ENCODE measurements around the gene RNF213. TPM values are rescaled to one million over a fixed set of nuclear protein-coding genes. Genes with fewer than 3 reads are reported as not detected.
A peak's percentile ranks its signal among the peaks of the same experiment; 100 is the strongest.
"Not testable (repeated sequence)": the region's sequence is repeated elsewhere in the genome, so short reads cannot be mapped to it uniquely, and the experiment has no call there.

The RNF213 gene
- total RNA-seq, 4 donors from 2014 or later = 57.8 to 197 (median 94.1) TPM

- TF ChIP-seq EP300 (IDR thresholded peaks at IDR 0.05) (no peak), CTCF (IDR thresholded peaks at IDR 0.05) (no peak), POLR2AphosphoS5 (IDR thresholded peaks at IDR 0.05) (no peak), POLR2A (IDR thresholded peaks at IDR 0.05) (no peak)
- peak in 1 of 2 donors; percentile 43 for DNase-seq (ENCODE audit: low spot score in 2 of 2)
- 97% methylated on average over 15 of the region's 15 CpGs for WGBS
Measured at GRCh38 chr17:80320496-80320895, 59.8 kb downstream of the RNF213 start.

GRCh38 chr17:80322864-80323263, 62.2 kb downstream of the RNF213 start:
- DNase-seq (ENCODE audit: low spot score in 2 of 2) = no peak
- Histone ChIP-seq H3K36me3 (peaks cover 95% of the 10 kb centered on the region), H3K4me1 (no peaks in the 10 kb centered on the region), H3K4me3 (no peak overlapping the region), H3K27ac (no peak overlapping the region), H3K27me3 (no peaks in the 10 kb centered on the region), H3K9me3 (no peaks in the 10 kb centered on the region)
- TF ChIP-seq POLR2AphosphoS5 (IDR thresholded peaks at IDR 0.05) (no peak), POLR2A (IDR thresholded peaks at IDR 0.05) (no peak), CTCF (IDR thresholded peaks at IDR 0.05) (no peak), EP300 (IDR thresholded peaks at IDR 0.05) (no peak)
- 96% methylated on average over 1 of the region's 1 CpG for WGBS

More at GRCh38 chr17:80320496-80320895, 59.8 kb downstream of the RNF213 start:
- Histone ChIP-seq H3K4me3 (no peak overlapping the region), H3K9me3 (no peaks in the 10 kb centered on the region), H3K27me3 (no peaks in the 10 kb centered on the region), H3K4me1 (no peaks in the 10 kb centered on the region), H3K27ac (no peak overlapping the region), H3K36me3 (peaks cover 95% of the 10 kb centered on the region)

- H3K4me1 ChIP-seq = no peaks in the 10 kb centered on the region
- peaks cover 95% of the 10 kb centered on the region for H3K36me3 ChIP-seq
- TF ChIP-seq POLR2A (IDR thresholded peaks at IDR 0.05) = no peak
- TF ChIP-seq EP300 (IDR thresholded peaks at IDR 0.05) = no peak
- WGBS = 93% methylated on average over 3 of the region's 3 CpGs
- no peaks in the 10 kb centered on the region for H3K27me3 ChIP-seq
- DNase-seq (ENCODE audit: low spot score in 2 of 2) = no peak
- H3K27ac ChIP-seq = no peak overlapping the region
- no peaks in the 10 kb centered on the region for H3K9me3 ChIP-seq
- no peak overlapping the region for H3K4me3 ChIP-seq
Measured at GRCh38 chr17:80323982-80324381, 63.3 kb downstream of the RNF213 start.

- no peak for TF ChIP-seq CTCF (IDR thresholded peaks at IDR 0.05)
- TF ChIP-seq EP300 (IDR thresholded peaks at IDR 0.05) = no peak
- TF ChIP-seq POLR2AphosphoS5 (IDR thresholded peaks at IDR 0.05) = no peak
- TF ChIP-seq POLR2A (IDR thresholded peaks at IDR 0.05) = no peak
- Histone ChIP-seq H3K4me3 (no peak overlapping the region), H3K9me3 (no peaks in the 10 kb centered on the region), H3K27me3 (no peaks in the 10 kb centered on the region), H3K4me1 (no peaks in the 10 kb centered on the region), H3K27ac (no peak overlapping the region), H3K36me3 (peaks cover 94% of the 10 kb centered on the region)
- 82% methylated on average over 10 of the region's 10 CpGs for WGBS
- DNase-seq (ENCODE audit: low spot score in 2 of 2) = peak in 1 of 2 donors; percentile 34
Measured at GRCh38 chr17:80327518-80327917, 66.9 kb downstream of the RNF213 start.

- WGBS = 84% methylated on average over 21 of the region's 21 CpGs
- TF ChIP-seq POLR2A (IDR thresholded peaks at IDR 0.05) = no peak
- no peak for TF ChIP-seq CTCF (IDR thresholded peaks at IDR 0.05)
- no peak for TF ChIP-seq EP300 (IDR thresholded peaks at IDR 0.05)
- TF ChIP-seq POLR2AphosphoS5 (IDR thresholded peaks at IDR 0.05) = no peak
- Histone ChIP-seq H3K9me3 (no peaks in the 10 kb centered on the region), H3K27me3 (no peaks in the 10 kb centered on the region), H3K4me3 (no peak overlapping the region), H3K4me1 (no peaks in the 10 kb centered on the region), H3K36me3 (peaks cover 96% of the 10 kb centered on the region), H3K27ac (no peak overlapping the region)
- DNase-seq (ENCODE audit: low spot score in 2 of 2) = peak in 1 of 2 donors; percentile 38
Measured at GRCh38 chr17:80328634-80329380, 68.2 kb downstream of the RNF213 start.

- not testable (repeated sequence) for H3K4me3 ChIP-seq; H3K9me3 ChIP-seq; H3K27me3 ChIP-seq; H3K4me1 ChIP-seq; H3K27ac ChIP-seq; DNase-seq (ENCODE audit: low spot score in 2 of 2)
- WGBS = 90% methylated on average over 6 of the region's 6 CpGs
- peaks cover 98% of the 10 kb centered on the region for H3K36me3 ChIP-seq
Measured at GRCh38 chr17:80329421-80329820, 68.8 kb downstream of the RNF213 start.
